ENCODE data around the gene PLEKHM3. TPM values are rescaled to one million over a fixed set of nuclear protein-coding genes. Genes with fewer than 3 reads are reported as not detected.

PLEKHM3 gene
- total RNA-seq, 1 experiment from 2014 or later = 9.3 TPM

DNA sequence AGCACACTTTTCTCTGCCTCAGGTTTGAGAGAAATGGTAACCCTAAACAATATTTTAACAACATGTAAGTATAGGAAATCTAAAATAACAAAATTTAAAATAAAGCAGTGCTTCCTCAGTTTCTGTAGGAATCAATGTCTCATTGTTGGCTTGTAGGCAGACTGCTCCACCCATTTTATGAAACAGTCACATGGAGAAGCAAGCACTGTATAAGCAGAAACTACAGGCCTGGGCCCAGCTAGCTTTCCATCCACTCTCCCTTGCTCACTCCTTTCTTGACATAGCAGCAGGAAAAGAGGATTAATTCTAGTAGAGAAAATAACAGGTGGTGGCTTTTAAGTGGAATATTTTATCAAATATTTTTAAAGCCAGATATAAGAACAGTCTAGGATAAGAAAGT lies 97.2 kb downstream of the PLEKHM3 start:
- H3K4me3 Mint-ChIP-seq (ENCODE audit: unreplicated experiment) = no peak overlapping the region
- TF ChIP-seq, protein P1, sequence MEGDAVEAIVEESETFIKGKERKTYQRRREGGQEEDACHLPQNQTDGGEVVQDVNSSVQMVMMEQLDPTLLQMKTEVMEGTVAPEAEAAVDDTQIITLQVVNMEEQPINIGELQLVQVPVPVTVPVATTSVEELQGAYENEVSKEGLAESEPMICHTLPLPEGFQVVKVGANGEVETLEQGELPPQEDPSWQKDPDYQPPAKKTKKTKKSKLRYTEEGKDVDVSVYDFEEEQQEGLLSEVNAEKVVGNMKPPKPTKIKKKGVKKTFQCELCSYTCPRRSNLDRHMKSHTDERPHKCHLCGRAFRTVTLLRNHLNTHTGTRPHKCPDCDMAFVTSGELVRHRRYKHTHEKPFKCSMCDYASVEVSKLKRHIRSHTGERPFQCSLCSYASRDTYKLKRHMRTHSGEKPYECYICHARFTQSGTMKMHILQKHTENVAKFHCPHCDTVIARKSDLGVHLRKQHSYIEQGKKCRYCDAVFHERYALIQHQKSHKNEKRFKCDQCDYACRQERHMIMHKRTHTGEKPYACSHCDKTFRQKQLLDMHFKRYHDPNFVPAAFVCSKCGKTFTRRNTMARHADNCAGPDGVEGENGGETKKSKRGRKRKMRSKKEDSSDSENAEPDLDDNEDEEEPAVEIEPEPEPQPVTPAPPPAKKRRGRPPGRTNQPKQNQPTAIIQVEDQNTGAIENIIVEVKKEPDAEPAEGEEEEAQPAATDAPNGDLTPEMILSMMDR (IDR thresholded peaks at IDR 0.05; ENCODE audit: insufficient read depth in 1 of 2, low read depth in 1 of 2, low read length in 1 of 2, severe bottlenecking in 1 of 2, unreplicated experiment in 1 of 2) = no peak
- no peaks in the 10 kb centered on the region for H3K36me3 Mint-ChIP-seq (ENCODE audit: insufficient read depth, unreplicated experiment)
- H3K4me1 Mint-ChIP-seq (ENCODE audit: low read depth, unreplicated experiment) = peaks cover 37% of the 10 kb centered on the region
- H3K27me3 Mint-ChIP-seq (ENCODE audit: insufficient read depth, unreplicated experiment) = no peaks in the 10 kb centered on the region
- intact Hi-C loops (cut with micrococcal nuclease; ENCODE audit: unreplicated experiment) = no loop called here
- H3K4me3 ChIP-seq (ENCODE audit: low read depth, low read length) = no peak overlapping the region
- no peak for DNase-seq
- no peak overlapping the region for H3K27ac Mint-ChIP-seq (ENCODE audit: unreplicated experiment)
- H3K4me1 ChIP-seq = peaks cover 56% of the 10 kb centered on the region
- no peaks in the 10 kb centered on the region for H3K27me3 ChIP-seq (replicated peaks; ENCODE audit: control insufficient read depth, insufficient read depth, low read length)
- BruUV-seq (replicated peaks) = no TSS peak
- POLR2A ChIA-PET = no interaction called here
- CTCF ChIA-PET = no interaction called here
- no peaks in the 10 kb centered on the region for H3K9me3 ChIP-seq
- no peaks in the 10 kb centered on the region for H3K9me3 Mint-ChIP-seq (ENCODE audit: unreplicated experiment)
- no peaks in the 10 kb centered on the region for H3K36me3 ChIP-seq (ENCODE audit: control insufficient read depth, insufficient read depth, low read length)

DNA sequence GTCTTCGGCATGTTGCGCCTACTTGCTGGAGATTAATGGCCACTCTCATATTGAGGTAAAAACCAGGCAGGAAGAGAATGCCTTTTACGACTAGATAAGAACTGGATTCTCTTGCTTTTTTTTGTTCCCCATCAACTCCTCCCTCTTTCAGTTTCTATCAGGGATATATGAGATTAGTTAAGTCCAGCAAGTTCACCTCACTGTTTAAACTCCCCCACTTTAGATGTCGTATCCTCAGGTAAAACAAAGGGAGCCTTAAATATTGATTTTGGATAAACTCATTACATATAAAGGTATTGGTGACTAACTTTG lies 98.4 kb downstream of the PLEKHM3 start:
- CTCF ChIA-PET = no interaction called here
- Histone ChIP-seq H3K4me1 (peaks cover 51% of the 10 kb centered on the region), H3K4me3 (ENCODE audit: low read depth, low read length) (no peak overlapping the region), H3K27me3 (replicated peaks; ENCODE audit: control insufficient read depth, insufficient read depth, low read length) (no peaks in the 10 kb centered on the region), H3K36me3 (ENCODE audit: control insufficient read depth, insufficient read depth, low read length) (no peaks in the 10 kb centered on the region), H3K9me3 (no peaks in the 10 kb centered on the region)
- intact Hi-C loops (cut with micrococcal nuclease; ENCODE audit: unreplicated experiment) = no loop called here
- BruUV-seq (replicated peaks) = no TSS peak
- TF ChIP-seq, protein P1 (IDR thresholded peaks at IDR 0.05; ENCODE audit: insufficient read depth in 1 of 2, low read depth in 1 of 2, low read length in 1 of 2, severe bottlenecking in 1 of 2, unreplicated experiment in 1 of 2) = no peak
- Mint-ChIP-seq H3K27me3 (ENCODE audit: insufficient read depth, unreplicated experiment) (no peaks in the 10 kb centered on the region), H3K4me3 (ENCODE audit: unreplicated experiment) (no peak overlapping the region), H3K36me3 (ENCODE audit: insufficient read depth, unreplicated experiment) (no peaks in the 10 kb centered on the region), H3K4me1 (ENCODE audit: low read depth, unreplicated experiment) (peaks cover 37% of the 10 kb centered on the region), H3K9me3 (ENCODE audit: unreplicated experiment) (no peaks in the 10 kb centered on the region), H3K27ac (ENCODE audit: unreplicated experiment) (peak overlapping the region; percentile 56)
- POLR2A ChIA-PET = no interaction called here
- no peak for DNase-seq

- Mint-ChIP-seq H3K36me3 (ENCODE audit: insufficient read depth, unreplicated experiment) (no peaks in the 10 kb centered on the region), H3K4me1 (ENCODE audit: low read depth, unreplicated experiment) (peaks cover 37% of the 10 kb centered on the region), H3K4me3 (ENCODE audit: unreplicated experiment) (no peak overlapping the region), H3K27me3 (ENCODE audit: insufficient read depth, unreplicated experiment) (no peaks in the 10 kb centered on the region), H3K27ac (ENCODE audit: unreplicated experiment) (peak overlapping the region; percentile 56), H3K9me3 (ENCODE audit: unreplicated experiment) (no peaks in the 10 kb centered on the region)
- peaks cover 46% of the 10 kb centered on the region for H3K4me1 ChIP-seq
- intact Hi-C loops (cut with micrococcal nuclease; ENCODE audit: unreplicated experiment) = no loop called here
- H3K36me3 ChIP-seq (ENCODE audit: control insufficient read depth, insufficient read depth, low read length) = no peaks in the 10 kb centered on the region
- DNase-seq = no peak
- POLR2A ChIA-PET = interaction anchor here (0.6 kb wide), 1 partner anchor 39 kb away, joined by 4 read pairs; no protein-coding TSS in a partner anchor
- TF ChIP-seq, protein P1 (IDR thresholded peaks at IDR 0.05; ENCODE audit: insufficient read depth in 1 of 2, low read depth in 1 of 2, low read length in 1 of 2, severe bottlenecking in 1 of 2, unreplicated experiment in 1 of 2) = no peak
- CTCF ChIA-PET = no interaction called here
- BruUV-seq (replicated peaks) = no TSS peak
- H3K4me3 ChIP-seq (ENCODE audit: low read depth, low read length) = no peak overlapping the region
- no peaks in the 10 kb centered on the region for H3K9me3 ChIP-seq
- no peaks in the 10 kb centered on the region for H3K27me3 ChIP-seq (replicated peaks; ENCODE audit: control insufficient read depth, insufficient read depth, low read length)
These were observed 99.0 kb downstream of the PLEKHM3 start for GRCh38 chr2:207926133-207926988.
